ENCODE results near the gene EEF1AKMT4. TPM values are rescaled to one million over a fixed set of nuclear protein-coding genes. Genes with fewer than 3 reads are reported as not detected.
A peak's percentile ranks its signal among the peaks of the same experiment; 100 is the strongest.

EEF1AKMT4 gene
- total RNA-seq, 1 donor from 2014 or later, result 4.3 TPM

GRCh38 chr3:184298759-184299487 lies 49.5 kb downstream of the EEF1AKMT4 start, which contains the start of gene PSMD2:
Gene PSMD2 (plus strand): TSS chr3:184299241. CDS start chr3:184299267, 26 bp downstream.
- peak; percentile 83 for DNase-seq (ENCODE audit: low read depth)

GRCh38 chr3:184299488-184300377 lies 50.3 kb downstream of the EEF1AKMT4 start:
- DNase-seq (ENCODE audit: low read depth), result no peak

- DNase-seq (ENCODE audit: low read depth), result no peak
These were observed 50.9 kb downstream of the EEF1AKMT4 start for GRCh38 chr3:184300378-184300720.

GRCh38 chr3:184305577-184305976 lies 56.1 kb downstream of the EEF1AKMT4 start:
- DNase-seq (ENCODE audit: low read depth), result no peak

- DNase-seq (ENCODE audit: low read depth), result no peak
These were observed 57.0 kb downstream of the EEF1AKMT4 start for GRCh38 chr3:184306341-184306972.

GRCh38 chr3:184307915-184308314 lies 58.4 kb downstream of the EEF1AKMT4 start:
- no peak for DNase-seq (ENCODE audit: low read depth)

Other genes starting within 250 kb of the EEF1AKMT4 start
- gene ABCC5, start 231.8 kb upstream of the EEF1AKMT4 start, total RNA-seq, result 12.0 and 93.6 TPM in 2 replicates
- gene HTR3D, start 217.9 kb upstream of the EEF1AKMT4 start, total RNA-seq, result 0.10 TPM in 1 of 2 replicates, not detected in the other
- gene HTR3C, start 196.6 kb upstream of the EEF1AKMT4 start, total RNA-seq, result not detected in 2 replicates
- gene HTR3E, start 152.6 kb upstream of the EEF1AKMT4 start, total RNA-seq, result not detected in 2 replicates
- 36.1 and 43.8 TPM in 2 replicates for gene EIF2B5, start 114.3 kb upstream of the EEF1AKMT4 start, total RNA-seq
- 16.8 and 63.6 TPM in 2 replicates for gene DVL3, start 94.3 kb upstream of the EEF1AKMT4 start, total RNA-seq
- 299 and 523 TPM in 2 replicates for gene AP2M1, start 74.8 kb upstream of the EEF1AKMT4 start, total RNA-seq
- gene ABCF3, start 63.5 kb upstream of the EEF1AKMT4 start, total RNA-seq, result 17.9 and 53.3 TPM in 2 replicates
- gene VWA5B2, start 20.1 kb upstream of the EEF1AKMT4 start, total RNA-seq, result 0.10 TPM in 1 of 2 replicates, not detected in the other
- gene ALG3, start 710 bp upstream of the EEF1AKMT4 start, total RNA-seq, result 18.9 and 43.2 TPM in 2 replicates
- 0.10 TPM in 1 of 2 replicates, not detected in the other for gene CAMK2N2, start 11.9 kb downstream of the EEF1AKMT4 start, total RNA-seq
- gene ECE2, start 26.4 kb downstream of the EEF1AKMT4 start, total RNA-seq, result not detected in 2 replicates
- gene PSMD2, start 49.6 kb downstream of the EEF1AKMT4 start, total RNA-seq, result 423 and 840 TPM in 2 replicates
- 195 and 527 TPM in 2 replicates for gene EIF4G1, start 64.9 kb downstream of the EEF1AKMT4 start, total RNA-seq
- 16.8 and 24.2 TPM in 2 replicates for gene FAM131A, start 87.9 kb downstream of the EEF1AKMT4 start, total RNA-seq
- 1.7 and 3.5 TPM in 2 replicates for gene CLCN2, start 111.9 kb downstream of the EEF1AKMT4 start, total RNA-seq
- gene POLR2H, start 112.0 kb downstream of the EEF1AKMT4 start, total RNA-seq, result 97.3 and 161 TPM in 2 replicates
- gene THPO, start 128.5 kb downstream of the EEF1AKMT4 start, total RNA-seq, result 0.35 and 0.69 TPM in 2 replicates
- gene CHRD, start 130.4 kb downstream of the EEF1AKMT4 start, total RNA-seq, result 3.0 and 23.9 TPM in 2 replicates

All from renal cortical epithelial cell (primary cell).